ENCODE data around the gene GALNT9. TPM values are rescaled to one million over a fixed set of nuclear protein-coding genes. Genes with fewer than 3 reads are reported as not detected.

The GALNT9 gene
- total RNA-seq, 1 donor from 2014 or later: 2.1 TPM

- no peak for DNase-seq (ENCODE audit: low read depth)
- Histone ChIP-seq H3K4me1 (ENCODE audit: insufficient read depth, low read length) (no peaks in the 10 kb centered on the region), H2AFZ (ENCODE audit: low read depth, low read length) (no peak overlapping the region), H3K36me3 (ENCODE audit: insufficient read depth, low read length) (no peaks in the 10 kb centered on the region), H3K9me3 (ENCODE audit: insufficient read depth, low read depth, low read length) (no peaks in the 10 kb centered on the region), H3K4me2 (ENCODE audit: low read length) (no peak overlapping the region), H3K27ac (ENCODE audit: low read depth, low read length) (no peak overlapping the region), H3K9ac (ENCODE audit: low read length) (no peak overlapping the region), H3K4me3 (ENCODE audit: insufficient read depth, low read depth, low read length) (no peak overlapping the region), H4K20me1 (ENCODE audit: insufficient read depth, low read length) (no peaks in the 10 kb centered on the region), H3K79me2 (ENCODE audit: insufficient read depth, low read length) (no peaks in the 10 kb centered on the region), H3K27me3 (ENCODE audit: insufficient read depth, low read length) (no peaks in the 10 kb centered on the region)
- Mint-ChIP-seq H3K4me3 (ENCODE audit: unreplicated experiment) (no peak overlapping the region), H3K9me3 (ENCODE audit: unreplicated experiment) (peaks cover 21% of the 10 kb centered on the region), H3K4me1 (ENCODE audit: low read depth, unreplicated experiment) (no peaks in the 10 kb centered on the region), H3K27ac (ENCODE audit: unreplicated experiment) (no peak overlapping the region), H3K36me3 (ENCODE audit: low read depth, unreplicated experiment) (peaks cover 14% of the 10 kb centered on the region), H3K27me3 (ENCODE audit: low read depth, unreplicated experiment) (peaks cover 65% of the 10 kb centered on the region)
- TF ChIP-seq EZH2 (IDR thresholded peaks at IDR 0.05; ENCODE audit: insufficient read depth, low read length): no peak
- no peak for FAIRE-seq
Measured at GRCh38 chr12:132214891-132215290, 114.5 kb downstream of the GALNT9 start.

- Mint-ChIP-seq H3K4me1 (ENCODE audit: low read depth, unreplicated experiment) (peaks cover 1% of the 10 kb centered on the region), H3K9me3 (ENCODE audit: unreplicated experiment) (peaks cover 21% of the 10 kb centered on the region), H3K4me3 (ENCODE audit: unreplicated experiment) (no peak overlapping the region), H3K27me3 (ENCODE audit: low read depth, unreplicated experiment) (peaks cover 61% of the 10 kb centered on the region), H3K27ac (ENCODE audit: unreplicated experiment) (no peak overlapping the region), H3K36me3 (ENCODE audit: low read depth, unreplicated experiment) (peaks cover 14% of the 10 kb centered on the region)
- Histone ChIP-seq H2AFZ (ENCODE audit: low read depth, low read length) (no peak overlapping the region), H3K27ac (ENCODE audit: low read depth, low read length) (no peak overlapping the region), H4K20me1 (ENCODE audit: insufficient read depth, low read length) (no peaks in the 10 kb centered on the region), H3K4me2 (ENCODE audit: low read length) (no peak overlapping the region), H3K9me3 (ENCODE audit: insufficient read depth, low read depth, low read length) (no peaks in the 10 kb centered on the region), H3K36me3 (ENCODE audit: insufficient read depth, low read length) (no peaks in the 10 kb centered on the region), H3K4me3 (ENCODE audit: insufficient read depth, low read depth, low read length) (no peak overlapping the region), H3K4me1 (ENCODE audit: insufficient read depth, low read length) (no peaks in the 10 kb centered on the region), H3K27me3 (ENCODE audit: insufficient read depth, low read length) (no peaks in the 10 kb centered on the region), H3K79me2 (ENCODE audit: insufficient read depth, low read length) (no peaks in the 10 kb centered on the region), H3K9ac (ENCODE audit: low read length) (no peak overlapping the region)
- TF ChIP-seq EZH2 (IDR thresholded peaks at IDR 0.05; ENCODE audit: insufficient read depth, low read length): no peak
- no peak for TF ChIP-seq CTCF (IDR thresholded peaks at IDR 0.05; ENCODE audit: insufficient read depth, low read depth, low read length)
- DNase-seq (ENCODE audit: low read depth) (no peak), FAIRE-seq (no peak)
Measured at GRCh38 chr12:132214161-132214476, 115.3 kb downstream of the GALNT9 start.

GRCh38 chr12:132213359-132214160 is 115.8 kb downstream of the GALNT9 start:
- no peak overlapping the region for H3K4me2 ChIP-seq (ENCODE audit: low read length)
- H3K9me3 ChIP-seq (ENCODE audit: insufficient read depth, low read depth, low read length): no peaks in the 10 kb centered on the region
- H3K4me3 ChIP-seq (ENCODE audit: insufficient read depth, low read depth, low read length): no peak overlapping the region
- Mint-ChIP-seq H3K36me3 (ENCODE audit: low read depth, unreplicated experiment) (peaks cover 14% of the 10 kb centered on the region), H3K4me1 (ENCODE audit: low read depth, unreplicated experiment) (peaks cover 1% of the 10 kb centered on the region), H3K27me3 (ENCODE audit: low read depth, unreplicated experiment) (peaks cover 59% of the 10 kb centered on the region), H3K9me3 (ENCODE audit: unreplicated experiment) (peaks cover 24% of the 10 kb centered on the region), H3K4me3 (ENCODE audit: unreplicated experiment) (no peak overlapping the region), H3K27ac (ENCODE audit: unreplicated experiment) (no peak overlapping the region)
- FAIRE-seq: no peak
- H4K20me1 ChIP-seq (ENCODE audit: insufficient read depth, low read length): no peaks in the 10 kb centered on the region
- no peaks in the 10 kb centered on the region for H3K36me3 ChIP-seq (ENCODE audit: insufficient read depth, low read length)
- H3K4me1 ChIP-seq (ENCODE audit: insufficient read depth, low read length): no peaks in the 10 kb centered on the region
- no peaks in the 10 kb centered on the region for H3K79me2 ChIP-seq (ENCODE audit: insufficient read depth, low read length)
- H2AFZ ChIP-seq (ENCODE audit: low read depth, low read length): no peak overlapping the region
- no peaks in the 10 kb centered on the region for H3K27me3 ChIP-seq (ENCODE audit: insufficient read depth, low read length)
- no peak overlapping the region for H3K9ac ChIP-seq (ENCODE audit: low read length)
- DNase-seq (ENCODE audit: low read depth): no peak
- no peak overlapping the region for H3K27ac ChIP-seq (ENCODE audit: low read depth, low read length)
- no peak for TF ChIP-seq CTCF (IDR thresholded peaks at IDR 0.05; ENCODE audit: insufficient read depth, low read depth, low read length)
- no peak for TF ChIP-seq EZH2 (IDR thresholded peaks at IDR 0.05; ENCODE audit: insufficient read depth, low read length)

Data from astrocyte (in vitro differentiated cells and primary cell).